K562 (cell line): ENCODE results near the gene SLC35F2. TPM values are rescaled to one million over a fixed set of nuclear protein-coding genes. Genes with fewer than 3 reads are reported as not detected.

Experiments
- ATAC-seq: fragments of 200-7000 bp; cut with Tn5 transposase; 3 replicates; pipeline ENCODE4 v1.9.1; 2020; ENCODE audit warnings: moderate library complexity
- BruUV-seq: library from RNA; stranded (reverse); fragments of 400-500 nt; replicated peaks from 2 replicates; lab custom pipeline; 2021; lab: Mats Ljungman, UMichigan
- CTCF ChIA-PET: fragments of 300-600 bp; formaldehyde crosslinking; extraction: SDS; loops from one replicate; lab custom pipeline; 2021; ENCODE audit warnings: low intra/inter-chr PET ratio; lab: Yijun Ruan, JAX
- POLR2A ChIA-PET: fragments of 300-600, 350-650 bp; sonication (Branson Sonifier 250); formaldehyde crosslinking; extraction: SDS; loops from one replicate; lab custom pipeline; 2021; ENCODE audit warnings: antibody characterized with exemption, inconsistent platforms; lab: Yijun Ruan, JAX
- DNase-seq, 4 experiments: peaks; one replicate each; pipeline versions ENCODE4 v3.0.0 to v3.0.0-alpha.2; 2011 to 2018; ENCODE audit warnings: low spot score in 3 of 4, mixed read lengths in 3 of 4; ENCODE audit errors: extremely low read depth in 1 of 4
- FAIRE-seq: peaks from 2 replicates; lab custom pipeline; 2011; peaks lifted over from hg19 to GRCh38; lab: Jason Lieb, UNC
- H2AFZ ChIP-seq: 2 replicates; pipeline ENCODE4 v1.6.0; 2011; ENCODE audit warnings: low read depth, low read length, control low read depth, inconsistent platforms
- H3K27ac ChIP-seq: fragments of 200-600 bp; 3 replicates; pipeline ENCODE4 v1.8.0; 2011; ENCODE audit warnings: low read depth, mild to moderate bottlenecking, control low read depth, inconsistent platforms, low read length, moderate library complexity, mixed read lengths; ENCODE audit errors: extremely low read depth
- H3K27me3 ChIP-seq, 2 experiments: fragments of 300-600 bp in 1 of 2; 2 replicates in 1 of 2; 3 replicates in 1 of 2; pipeline versions ENCODE4 v1.6.0 to v1.8.0; 2011; ENCODE audit warnings: inconsistent platforms in 2 of 2, low read length in 2 of 2, mild to moderate bottlenecking in 1 of 2, mixed read lengths in 1 of 2, moderate library complexity in 1 of 2; ENCODE audit not compliant: control insufficient read depth in 2 of 2, insufficient read depth in 2 of 2
- H3K36me3 ChIP-seq: fragments of 300-600 bp; 3 replicates; pipeline ENCODE4 v1.8.0; 2011; ENCODE audit warnings: mild to moderate bottlenecking, low read length, inconsistent platforms; ENCODE audit not compliant: control insufficient read depth, insufficient read depth
- H3K4me1 ChIP-seq, 2 experiments: fragments of 200-600 bp in 1 of 2; replicated peaks in 1 of 2; 2 replicates in 1 of 2; 3 replicates in 1 of 2; pipeline versions ENCODE4 v1.5.1 to v1.8.0; 2011; ENCODE audit warnings: inconsistent platforms in 2 of 2, low read length in 2 of 2, mild to moderate bottlenecking in 1 of 2, mixed read lengths in 1 of 2, moderate library complexity in 1 of 2; ENCODE audit not compliant: control insufficient read depth in 2 of 2, insufficient read depth in 2 of 2
- H3K4me2 ChIP-seq: 2 replicates; pipeline ENCODE4 v1.6.1; 2011; ENCODE audit warnings: low read length, control low read depth, inconsistent platforms, mixed read lengths; ENCODE audit not compliant: insufficient read depth
- H3K4me3 ChIP-seq: fragments of 200-600 bp; sonication (generic), shearing (Covaris generic); 2 replicates; pipeline ENCODE4 v1.5.1; 2016; ENCODE audit warnings: control low read depth, inconsistent platforms
- H3K79me2 ChIP-seq: fragments of 200-600 bp; 3 replicates; pipeline ENCODE4 v1.8.0; 2011; ENCODE audit warnings: low read length, inconsistent platforms; ENCODE audit not compliant: control insufficient read depth, insufficient read depth
- H3K9ac ChIP-seq, 2 experiments: 2 replicates each; pipeline versions ENCODE4 v1.6.0 to v1.6.1; 2011; ENCODE audit warnings: low read depth in 2 of 2, low read length in 2 of 2, control low read depth in 1 of 2, inconsistent platforms in 1 of 2, mild to moderate bottlenecking in 1 of 2, mixed read lengths in 1 of 2; ENCODE audit not compliant: insufficient read depth in 1 of 2
- H3K9me1 ChIP-seq: one replicate; pipeline ENCODE4 v1.6.0; 2011; ENCODE audit warnings: inconsistent platforms, mild to moderate bottlenecking, low read length, moderate library complexity; ENCODE audit not compliant: control insufficient read depth, insufficient read depth
- H3K9me3 ChIP-seq: replicated peaks from 2 replicates; pipeline ENCODE4 v1.5.1; 2011; ENCODE audit warnings: low read depth, low read length, inconsistent platforms; ENCODE audit not compliant: control insufficient read depth, insufficient read depth
- H4K20me1 ChIP-seq: replicated peaks from 2 replicates; pipeline ENCODE4 v1.6.1; 2011; ENCODE audit warnings: low read length, inconsistent platforms, mixed read lengths; ENCODE audit not compliant: control insufficient read depth, insufficient read depth
- PHTF2 ChIP-seq: fragments of 250-450 bp; sonication (Bioruptor Pico); IDR thresholded peaks from 2 replicates; pipeline ENCODE4 v1.5.0; 2021; ENCODE audit warnings: mild to moderate bottlenecking
- TEAD2 ChIP-seq: fragments of 450-650 bp; IDR thresholded peaks from 2 replicates; pipeline ENCODE4 v1.6.1; 2016; ENCODE audit warnings: missing genetic modification characterization, control low read depth, missing compliant biosample characterization
- ZNF77 ChIP-seq: fragments of 250-450 bp; sonication (Bioruptor Pico); IDR thresholded peaks from 2 replicates; pipeline ENCODE4 v1.5.0; 2020
- WGBS: fragments of 100-300 bp; shearing (Covaris generic); methylation state at CpG from one replicate; pipeline ENCODE4 v1.1.6; 2016; ENCODE audit warnings: low coverage, mixed read lengths; ENCODE audit not compliant: insufficient coverage; ENCODE audit errors: missing lambda C conversion rate; 5-methylcytosine and 5-hydroxymethylcytosine counted together
- in situ Hi-C: fragments of 300-500 bp; cut with MboI; formaldehyde crosslinking; loops from 4 replicates; pipeline ENCODE4 v1.15.0; 2018; ENCODE audit warnings: inconsistent platforms, mixed read lengths
- intact Hi-C: fragments of 100-400 bp; cut with micrococcal nuclease; formaldehyde crosslinking; loops from 2 replicates; pipeline ENCODE4 v1.14.2; 2022
- polyA plus RNA-seq, 8 experiments: library from polyadenylated mRNA; depleted of rRNA in 4 of 8; stranded (reverse) in 5 of 8; unstranded in 3 of 8; fragments of >200 nt; fragmentation: Nextera tagmentation in 2 of 8; fragmentation: Illumina TruSeq in 1 of 8; extraction: Ambion mirVana in 2 of 8; extraction: Trizol in 1 of 8; gene quantifications; 2 replicates each; pipeline versions ENCODE4 v1.2.1 to v1.2.3, GENCODE V29; 2011 to 2014; ENCODE audit warnings: inconsistent platforms in 1 of 8, missing spikeins in 1 of 8
- total RNA-seq, 7 experiments: library from RNA; depleted of rRNA in 6 of 7; stranded (reverse); fragments of >200 nt in 6 of 7; fragmentation: Illumina TruSeq in 2 of 7; extraction: Trizol in 2 of 7; gene quantifications; 2 replicates each; pipeline versions ENCODE4 v1.2.1 to v1.2.3, GENCODE V29; 2011 to 2021; ENCODE audit warnings: low replicate concordance in 1 of 7
- TF ChIP-seq, protein P1 (sequence below): fragments of 150-350 bp; IDR thresholded peaks from 2 replicates; pipeline ENCODE4 v1.6.1; 2014; ENCODE audit warnings: low read depth, mild to moderate bottlenecking, low read length, borderline replicate concordance
- TF ChIP-seq, protein P2 (sequence below): fragments of 450-650 bp; IDR thresholded peaks from 2 replicates; pipeline ENCODE4 v1.6.1; 2018; ENCODE audit not compliant: partially characterized antibody

The SLC35F2 gene
- total and polyA plus RNA-seq, 9 of the 15 experiments (the other 6 are each of a cell fraction or from before 2014, with no cell fraction given): 28.6 to 63.9 (median 53.4) TPM

DNA sequence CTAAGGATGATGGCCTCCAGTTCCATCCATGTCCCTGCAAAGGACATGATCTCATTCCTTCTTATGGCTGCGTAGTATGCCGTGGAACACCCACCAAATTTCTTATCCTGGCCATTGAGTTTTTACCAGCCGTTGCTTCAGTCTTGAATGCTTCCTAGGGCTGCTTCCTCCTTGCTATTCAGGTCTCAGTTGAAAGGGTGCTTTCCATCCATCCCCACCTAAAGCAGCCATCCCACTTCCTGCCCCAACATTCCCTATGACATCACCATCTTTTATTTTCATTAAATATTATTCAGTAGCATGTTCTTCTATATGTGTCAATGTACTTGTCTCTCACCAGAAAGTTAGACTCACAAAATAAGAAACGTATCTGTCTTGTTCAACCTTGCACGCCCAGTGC lies 106.1 kb downstream of the SLC35F2 start:
- no TSS peak for BruUV-seq
- H3K27ac ChIP-seq: no peak overlapping the region
- TF ChIP-seq, protein P1, sequence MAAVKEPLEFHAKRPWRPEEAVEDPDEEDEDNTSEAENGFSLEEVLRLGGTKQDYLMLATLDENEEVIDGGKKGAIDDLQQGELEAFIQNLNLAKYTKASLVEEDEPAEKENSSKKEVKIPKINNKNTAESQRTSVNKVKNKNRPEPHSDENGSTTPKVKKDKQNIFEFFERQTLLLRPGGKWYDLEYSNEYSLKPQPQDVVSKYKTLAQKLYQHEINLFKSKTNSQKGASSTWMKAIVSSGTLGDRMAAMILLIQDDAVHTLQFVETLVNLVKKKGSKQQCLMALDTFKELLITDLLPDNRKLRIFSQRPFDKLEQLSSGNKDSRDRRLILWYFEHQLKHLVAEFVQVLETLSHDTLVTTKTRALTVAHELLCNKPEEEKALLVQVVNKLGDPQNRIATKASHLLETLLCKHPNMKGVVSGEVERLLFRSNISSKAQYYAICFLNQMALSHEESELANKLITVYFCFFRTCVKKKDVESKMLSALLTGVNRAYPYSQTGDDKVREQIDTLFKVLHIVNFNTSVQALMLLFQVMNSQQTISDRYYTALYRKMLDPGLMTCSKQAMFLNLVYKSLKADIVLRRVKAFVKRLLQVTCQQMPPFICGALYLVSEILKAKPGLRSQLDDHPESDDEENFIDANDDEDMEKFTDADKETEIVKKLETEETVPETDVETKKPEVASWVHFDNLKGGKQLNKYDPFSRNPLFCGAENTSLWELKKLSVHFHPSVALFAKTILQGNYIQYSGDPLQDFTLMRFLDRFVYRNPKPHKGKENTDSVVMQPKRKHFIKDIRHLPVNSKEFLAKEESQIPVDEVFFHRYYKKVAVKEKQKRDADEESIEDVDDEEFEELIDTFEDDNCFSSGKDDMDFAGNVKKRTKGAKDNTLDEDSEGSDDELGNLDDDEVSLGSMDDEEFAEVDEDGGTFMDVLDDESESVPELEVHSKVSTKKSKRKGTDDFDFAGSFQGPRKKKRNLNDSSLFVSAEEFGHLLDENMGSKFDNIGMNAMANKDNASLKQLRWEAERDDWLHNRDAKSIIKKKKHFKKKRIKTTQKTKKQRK: no peak
- TF ChIP-seq ZNF77: no peak
- TF ChIP-seq, protein P2, sequence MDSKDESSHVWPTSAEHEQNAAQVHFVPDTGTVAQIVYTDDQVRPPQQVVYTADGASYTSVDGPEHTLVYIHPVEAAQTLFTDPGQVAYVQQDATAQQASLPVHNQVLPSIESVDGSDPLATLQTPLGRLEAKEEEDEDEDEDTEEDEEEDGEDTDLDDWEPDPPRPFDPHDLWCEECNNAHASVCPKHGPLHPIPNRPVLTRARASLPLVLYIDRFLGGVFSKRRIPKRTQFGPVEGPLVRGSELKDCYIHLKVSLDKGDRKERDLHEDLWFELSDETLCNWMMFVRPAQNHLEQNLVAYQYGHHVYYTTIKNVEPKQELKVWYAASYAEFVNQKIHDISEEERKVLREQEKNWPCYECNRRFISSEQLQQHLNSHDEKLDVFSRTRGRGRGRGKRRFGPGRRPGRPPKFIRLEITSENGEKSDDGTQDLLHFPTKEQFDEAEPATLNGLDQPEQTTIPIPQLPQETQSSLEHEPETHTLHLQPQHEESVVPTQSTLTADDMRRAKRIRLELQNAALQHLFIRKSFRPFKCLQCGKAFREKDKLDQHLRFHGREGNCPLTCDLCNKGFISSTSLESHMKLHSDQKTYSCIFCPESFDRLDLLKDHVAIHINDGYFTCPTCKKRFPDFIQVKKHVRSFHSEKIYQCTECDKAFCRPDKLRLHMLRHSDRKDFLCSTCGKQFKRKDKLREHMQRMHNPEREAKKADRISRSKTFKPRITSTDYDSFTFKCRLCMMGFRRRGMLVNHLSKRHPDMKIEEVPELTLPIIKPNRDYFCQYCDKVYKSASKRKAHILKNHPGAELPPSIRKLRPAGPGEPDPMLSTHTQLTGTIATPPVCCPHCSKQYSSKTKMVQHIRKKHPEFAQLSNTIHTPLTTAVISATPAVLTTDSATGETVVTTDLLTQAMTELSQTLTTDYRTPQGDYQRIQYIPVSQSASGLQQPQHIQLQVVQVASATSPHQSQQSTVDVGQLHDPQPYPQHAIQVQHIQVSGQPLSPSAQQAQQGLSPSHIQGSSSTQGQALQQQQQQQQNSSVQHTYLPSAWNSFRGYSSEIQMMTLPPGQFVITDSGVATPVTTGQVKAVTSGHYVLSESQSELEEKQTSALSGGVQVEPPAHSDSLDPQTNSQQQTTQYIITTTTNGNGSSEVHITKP: no peak
- no peak for TF ChIP-seq PHTF2 (CRISPR knock-in tag)
- TF ChIP-seq TEAD2: no peak
- TF ChIP-seq, all 486 proteins: peak for 0
- Histone ChIP-seq H4K20me1 (no peaks in the 10 kb centered on the region), H3K9me1 (no peaks in the 10 kb centered on the region), H3K9me3 (no peaks in the 10 kb centered on the region), H3K9ac (no peak overlapping the region), H3K79me2 (no peaks in the 10 kb centered on the region), H2AFZ (no peak overlapping the region), H3K27me3 (peaks cover 10 to 11% of the 10 kb centered on the region in 2 experiments; a peak in 4 of 5 replicates), H3K4me3 (no peak overlapping the region), H3K36me3 (no peaks in the 10 kb centered on the region), H3K4me2 (no peak overlapping the region), H3K4me1 (no peaks in the 10 kb centered on the region)
- ChIA-PET POLR2A (interaction anchor here (0.7 kb wide), 1 partner anchor 9 kb away, joined by 3 read pairs; no protein-coding TSS in a partner anchor), CTCF (no interaction called here)
- WGBS: 3% methylated on average over 5 of the region's 5 CpGs
- FAIRE-seq (no peak), ATAC-seq (no peak), DNase-seq (no peak)
- intact Hi-C loops (no loop called here), in situ Hi-C loops (no loop called here)
